Activated B cell treated with CpG ODN at 0.5 μM for 24 hours (primary cell): ENCODE data around the gene SH3RF3. TPM values are rescaled to one million over a fixed set of nuclear protein-coding genes. Genes with fewer than 3 reads are reported as not detected.

Source experiments
- ATAC-seq: fragments of 200-7000 bp; cut with Tn5 transposase; one replicate; pipeline ENCODE4 v1.10.0; 2021; ENCODE audit warnings: low read depth, mild to moderate bottlenecking, moderate library complexity
- CTCF ChIA-PET: fragments of 350-600 bp; sonication (Branson Sonifier 250); formaldehyde crosslinking; loops from one replicate; lab custom pipeline; 2021; ENCODE audit warnings: antibody characterized with exemption; lab: Charles Lee
- POLR2A ChIA-PET: fragments of 350-600 bp; sonication (Branson Sonifier 250); formaldehyde crosslinking; loops from one replicate; lab custom pipeline; 2021; ENCODE audit warnings: antibody characterized with exemption; lab: Charles Lee
- DNase-seq: peaks from one replicate; pipeline ENCODE4 v3.0.0; 2022
- H3K27ac Mint-ChIP-seq: one replicate; pipeline ENCODE4 v1.8.0; 2020; ENCODE audit warnings: mixed read lengths
- H3K27me3 Mint-ChIP-seq: one replicate; pipeline ENCODE4 v1.8.0; 2021; ENCODE audit warnings: mixed read lengths
- H3K36me3 Mint-ChIP-seq: one replicate; pipeline ENCODE4 v1.8.0; 2021; ENCODE audit warnings: low read depth, mixed read lengths
- H3K4me1 Mint-ChIP-seq: one replicate; pipeline ENCODE4 v1.8.0; 2021; ENCODE audit warnings: mixed read lengths
- H3K4me3 Mint-ChIP-seq: one replicate; pipeline ENCODE4 v1.8.0; 2020; ENCODE audit warnings: mild to moderate bottlenecking, mixed read lengths
- H3K9me3 Mint-ChIP-seq: one replicate; pipeline ENCODE4 v1.8.0; 2020; ENCODE audit warnings: mixed read lengths
- CTCF ChIP-seq: fragments of 200-600 bp; IDR thresholded peaks from one replicate; pipeline ENCODE4 v1.8.0; 2022; ENCODE audit warnings: antibody characterized with exemption, mild to moderate bottlenecking
- intact Hi-C: fragments of 100-400 bp; cut with micrococcal nuclease; formaldehyde crosslinking; loops from one replicate; pipeline ENCODE4 v1.15.1; 2024
- total RNA-seq: library from RNA; stranded (reverse); gene quantifications from 2 replicates; pipeline ENCODE4 v1.2.3, GENCODE V29; 2022

SH3RF3 gene
- total RNA-seq, 1 donor from 2014 or later = 0.09 TPM

GRCh38 chr2:109439390-109439786 lies 310.4 kb downstream of the SH3RF3 start:
- intact Hi-C loops = no loop called here
- no peak for ATAC-seq
- peaks cover 25% of the 10 kb centered on the region for H3K9me3 Mint-ChIP-seq
- TF ChIP-seq CTCF = no peak
- CTCF ChIA-PET = no interaction called here
- H3K27ac Mint-ChIP-seq = no peak overlapping the region
- POLR2A ChIA-PET = no interaction called here
- no peaks in the 10 kb centered on the region for H3K27me3 Mint-ChIP-seq
- no peaks in the 10 kb centered on the region for H3K4me1 Mint-ChIP-seq
- H3K4me3 Mint-ChIP-seq = no peak overlapping the region
- DNase-seq = no peak
- H3K36me3 Mint-ChIP-seq = peaks cover 12% of the 10 kb centered on the region

DNA sequence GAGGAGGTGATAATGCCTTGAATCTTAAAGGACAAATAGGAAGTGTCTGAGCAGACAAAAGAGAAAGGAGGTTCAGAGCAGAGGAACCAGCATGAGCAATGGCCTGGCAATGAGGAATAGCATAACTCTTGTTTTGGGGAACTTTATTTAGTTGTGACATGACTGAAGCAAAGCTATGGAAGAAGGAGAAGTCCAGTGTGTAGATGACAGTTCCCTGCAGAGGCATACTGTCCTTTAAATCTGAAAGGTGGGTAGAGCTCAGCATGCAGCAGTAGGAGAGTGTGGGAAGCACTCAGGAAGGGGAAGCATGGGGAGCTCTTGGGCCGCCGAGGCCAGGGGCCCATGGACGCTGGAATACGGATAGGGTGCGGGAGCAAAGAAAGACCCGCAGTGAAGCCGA lies 311.0 kb downstream of the SH3RF3 start:
- Mint-ChIP-seq H3K36me3 (peaks cover 12% of the 10 kb centered on the region), H3K27ac (no peak overlapping the region), H3K27me3 (no peaks in the 10 kb centered on the region), H3K4me3 (no peak overlapping the region), H3K9me3 (peaks cover 31% of the 10 kb centered on the region), H3K4me1 (no peaks in the 10 kb centered on the region)
- POLR2A ChIA-PET = no interaction called here
- CTCF ChIA-PET = no interaction called here
- no peak for TF ChIP-seq CTCF
- ATAC-seq = no peak
- DNase-seq = no peak
- intact Hi-C loops = no loop called here

DNA sequence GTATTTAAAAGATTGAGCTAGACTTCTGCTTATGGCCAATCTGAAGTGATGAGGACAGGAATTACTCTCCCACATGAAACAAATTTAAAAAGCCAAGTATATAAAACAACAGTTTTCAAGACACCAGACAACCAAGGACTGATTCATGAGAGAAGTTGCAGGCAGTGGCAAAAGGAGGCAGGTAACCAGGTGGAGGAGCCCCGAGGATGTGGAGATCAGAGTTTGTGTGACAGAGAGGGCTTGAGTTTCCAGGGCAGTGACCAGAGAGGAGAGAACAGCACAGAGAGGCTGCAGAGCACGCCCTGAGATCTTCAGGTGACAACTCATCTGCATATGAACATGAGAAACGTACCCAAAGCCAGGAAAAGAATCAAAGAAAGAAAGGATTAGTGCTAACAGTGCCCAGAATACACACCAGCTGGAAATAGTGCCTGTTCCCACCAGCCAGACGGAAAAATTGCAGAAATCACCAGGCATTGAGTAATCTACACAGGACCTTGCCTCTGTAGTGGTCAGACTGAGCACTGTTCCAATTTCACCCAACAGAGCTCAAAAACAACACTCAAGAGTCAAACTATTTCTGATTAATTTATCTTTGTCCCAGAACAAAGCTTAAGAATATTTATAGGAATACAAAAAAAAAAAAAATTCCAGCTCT lies 311.6 kb downstream of the SH3RF3 start:
- H3K4me3 Mint-ChIP-seq = no peak overlapping the region
- H3K4me1 Mint-ChIP-seq = no peaks in the 10 kb centered on the region
- no peak for ATAC-seq
- H3K27ac Mint-ChIP-seq = no peak overlapping the region
- peaks cover 37% of the 10 kb centered on the region for H3K9me3 Mint-ChIP-seq
- ChIA-PET POLR2A (no interaction called here), CTCF (no interaction called here)
- intact Hi-C loops = no loop called here
- DNase-seq = no peak
- peaks cover 12% of the 10 kb centered on the region for H3K36me3 Mint-ChIP-seq
- TF ChIP-seq CTCF = no peak
- no peaks in the 10 kb centered on the region for H3K27me3 Mint-ChIP-seq

- Mint-ChIP-seq H3K4me3 (no peak overlapping the region), H3K9me3 (peaks cover 37% of the 10 kb centered on the region), H3K27ac (no peak overlapping the region), H3K36me3 (peaks cover 12% of the 10 kb centered on the region), H3K4me1 (no peaks in the 10 kb centered on the region), H3K27me3 (no peaks in the 10 kb centered on the region)
- DNase-seq = no peak
- ChIA-PET POLR2A (no interaction called here), CTCF (no interaction called here)
- TF ChIP-seq CTCF = no peak
- no peak for ATAC-seq
- intact Hi-C loops = no loop called here
These were observed 313.8 kb downstream of the SH3RF3 start for GRCh38 chr2:109442715-109443319.

- intact Hi-C loops = no loop called here
- H3K36me3 Mint-ChIP-seq = peaks cover 12% of the 10 kb centered on the region
- H3K27ac Mint-ChIP-seq = no peak overlapping the region
- H3K4me1 Mint-ChIP-seq = no peaks in the 10 kb centered on the region
- ATAC-seq (no peak), DNase-seq (no peak)
- no peak for TF ChIP-seq CTCF
- H3K4me3 Mint-ChIP-seq = no peak overlapping the region
- CTCF ChIA-PET = no interaction called here
- H3K9me3 Mint-ChIP-seq = peaks cover 35% of the 10 kb centered on the region
- POLR2A ChIA-PET = no interaction called here
- no peaks in the 10 kb centered on the region for H3K27me3 Mint-ChIP-seq
These were observed 315.9 kb downstream of the SH3RF3 start for GRCh38 chr2:109444916-109445315.
